HepG2 (cell line): ENCODE data around the gene KRT38. TPM values are rescaled to one million over a fixed set of nuclear protein-coding genes. Genes with fewer than 3 reads are reported as not detected.

Experiments used
- ARNTL ChIP-seq: sonication (generic); formaldehyde crosslinking; IDR thresholded peaks from 2 replicates; pipeline ENCODE4 v1.4.0; 2020; ENCODE audit warnings: mild to moderate bottlenecking, missing genetic modification reagents
- DPF2 ChIP-seq: sonication (generic); formaldehyde crosslinking; IDR thresholded peaks from 2 replicates; pipeline ENCODE4 v1.4.0; 2020; ENCODE audit warnings: mild to moderate bottlenecking, low read depth, missing genetic modification reagents, borderline replicate concordance
- EP300 ChIP-seq, 3 experiments: sonication (generic) in 1 of 3; formaldehyde crosslinking in 1 of 3; IDR thresholded peaks; 2 replicates each; pipeline versions ENCODE4 v1.5.1 to v1.6.1; 2011 to 2020; ENCODE audit warnings: low read depth in 2 of 3, low read length in 2 of 3, borderline replicate concordance in 1 of 3, improper control_type of control experiment in 1 of 3, mild to moderate bottlenecking in 1 of 3, missing genetic modification reagents in 1 of 3, moderate library complexity in 1 of 3
- FOSL2 ChIP-seq: sonication (generic); formaldehyde crosslinking; IDR thresholded peaks from 2 replicates; pipeline ENCODE4 v1.4.0; 2020; ENCODE audit warnings: missing genetic modification reagents
- FOXC1 ChIP-seq: sonication (generic); formaldehyde crosslinking; IDR thresholded peaks from 2 replicates; pipeline ENCODE4 v1.8.0; 2022; ENCODE audit warnings: mild to moderate bottlenecking, missing genetic modification reagents, borderline replicate concordance
- KLF16 ChIP-seq, 2 experiments: sonication (generic) in 1 of 2; formaldehyde crosslinking in 1 of 2; IDR thresholded peaks; 2 replicates each; pipeline versions ENCODE4 v1.6.1 to v1.8.0; 2016 to 2023; ENCODE audit warnings: missing genetic modification reagents in 2 of 2, missing compliant biosample characterization in 1 of 2
- MBNL3 ChIP-seq: fragments of 250-450 bp; sonication (Bioruptor Pico); conservative IDR thresholded peaks from 2 replicates; pipeline ENCODE4 v1.8.0; 2022; ENCODE audit warnings: mild to moderate bottlenecking, inconsistent platforms
- NCOA2 ChIP-seq: sonication (generic); formaldehyde crosslinking; IDR thresholded peaks from 2 replicates; pipeline ENCODE4 v1.8.0; 2022; ENCODE audit warnings: inconsistent platforms
- NCOR1 ChIP-seq: fragments of 200-600 bp; sonication (generic); IDR thresholded peaks from 2 replicates; pipeline ENCODE4 v1.7.0; 2017; ENCODE audit warnings: antibody characterized with exemption, low read length, borderline replicate concordance
- NFATC3 ChIP-seq: sonication (generic); formaldehyde crosslinking; IDR thresholded peaks from 2 replicates; pipeline ENCODE4 v1.5.1; 2020; ENCODE audit warnings: mild to moderate bottlenecking, missing genetic modification reagents
- NFKB2 ChIP-seq: sonication (generic); formaldehyde crosslinking; IDR thresholded peaks from 2 replicates; pipeline ENCODE4 v1.4.0; 2020; ENCODE audit warnings: missing genetic modification reagents, borderline replicate concordance
- NFRKB ChIP-seq: fragments of 450-650 bp; IDR thresholded peaks from 2 replicates; pipeline ENCODE4 v1.6.1; 2017
- PRMT3 ChIP-seq: sonication (generic); formaldehyde crosslinking; IDR thresholded peaks from 2 replicates; pipeline ENCODE4 v1.8.1; 2022; ENCODE audit warnings: low read depth, mild to moderate bottlenecking, moderate library complexity, missing genetic modification reagents, borderline replicate concordance
- PTBP1 ChIP-seq: fragments of 200-400 bp; formaldehyde crosslinking; IDR thresholded peaks from 2 replicates; pipeline ENCODE4 v1.6.1; 2018; ENCODE audit warnings: low read length, low read depth; ENCODE audit not compliant: poor library complexity, severe bottlenecking
- SAP130 ChIP-seq: IDR thresholded peaks from 2 replicates; pipeline ENCODE4 v1.6.1; 2016; ENCODE audit warnings: low read depth
- ZMYM4 ChIP-seq: sonication (generic); formaldehyde crosslinking; IDR thresholded peaks from 2 replicates; pipeline ENCODE4 v1.8.1; 2023; ENCODE audit warnings: mild to moderate bottlenecking, missing genetic modification reagents
- ZNF124 ChIP-seq: sonication (generic); formaldehyde crosslinking; IDR thresholded peaks from 2 replicates; pipeline ENCODE4 v1.4.0; 2020; ENCODE audit warnings: missing genetic modification reagents
- ZNF263 ChIP-seq: sonication (generic); formaldehyde crosslinking; IDR thresholded peaks from 2 replicates; pipeline ENCODE4 v1.4.0; 2020; ENCODE audit warnings: missing genetic modification reagents
- ZNF670 ChIP-seq: sonication (generic); formaldehyde crosslinking; IDR thresholded peaks from 2 replicates; pipeline ENCODE4 v1.8.0; 2022; ENCODE audit warnings: mild to moderate bottlenecking, missing genetic modification reagents, borderline replicate concordance
- ZNF781 ChIP-seq: sonication (generic); formaldehyde crosslinking; IDR thresholded peaks from 2 replicates; pipeline ENCODE4 v1.5.1; 2020; ENCODE audit warnings: borderline replicate concordance, mild to moderate bottlenecking, missing genetic modification reagents; ENCODE audit errors: not compliant biosample characterization
- ZNF879 ChIP-seq: sonication (generic); formaldehyde crosslinking; IDR thresholded peaks from 2 replicates; pipeline ENCODE4 v1.8.1; 2023; ENCODE audit warnings: missing genetic modification reagents
- polyA plus RNA-seq, 8 experiments: library from polyadenylated mRNA; depleted of rRNA in 3 of 8; stranded (reverse) in 7 of 8; unstranded in 1 of 8; fragments of >200 nt; fragmentation: Illumina TruSeq in 4 of 8; extraction: Trizol in 4 of 8; gene quantifications; 2 replicates each; pipeline versions ENCODE4 v1.2.1 to v1.2.3, GENCODE V29; 2011 to 2016; ENCODE audit warnings: low read depth in 4 of 8, missing spikeins in 1 of 8, mixed read lengths in 1 of 8; ENCODE audit not compliant: insufficient read depth in 1 of 8
- total RNA-seq, 5 experiments: library from RNA; depleted of rRNA; stranded (reverse); fragments of >200 nt; fragmentation: Illumina TruSeq; extraction: Trizol; gene quantifications; 2 replicates each; pipeline ENCODE4 v1.2.3, GENCODE V29; 2016; ENCODE audit warnings: low read depth in 1 of 5
- TF ChIP-seq, protein P1 (sequence below): sonication (generic); formaldehyde crosslinking; IDR thresholded peaks from 2 replicates; pipeline ENCODE4 v1.4.0; 2020; ENCODE audit warnings: missing genetic modification reagents
- TF ChIP-seq, protein P2 (sequence below): sonication (generic); formaldehyde crosslinking; IDR thresholded peaks from 2 replicates; pipeline ENCODE4 v1.8.1; 2023; ENCODE audit warnings: mild to moderate bottlenecking, missing genetic modification reagents, borderline replicate concordance
- TF ChIP-seq, protein P3 (sequence below): IDR thresholded peaks from 2 replicates; pipeline ENCODE4 v1.6.1; 2016; ENCODE audit warnings: mild to moderate bottlenecking, missing biosample characterization, missing genetic modification reagents
- TF ChIP-seq, protein P4 (sequence below): sonication (generic); formaldehyde crosslinking; IDR thresholded peaks from 2 replicates; pipeline ENCODE4 v1.5.1; 2020; ENCODE audit warnings: missing genetic modification reagents, mild to moderate bottlenecking, borderline replicate concordance

Gene KRT38
- total and polyA plus RNA-seq, 2 of the 13 experiments (the other 11 are each of a cell fraction or from before 2014, with no cell fraction given) = not detected

DNA sequence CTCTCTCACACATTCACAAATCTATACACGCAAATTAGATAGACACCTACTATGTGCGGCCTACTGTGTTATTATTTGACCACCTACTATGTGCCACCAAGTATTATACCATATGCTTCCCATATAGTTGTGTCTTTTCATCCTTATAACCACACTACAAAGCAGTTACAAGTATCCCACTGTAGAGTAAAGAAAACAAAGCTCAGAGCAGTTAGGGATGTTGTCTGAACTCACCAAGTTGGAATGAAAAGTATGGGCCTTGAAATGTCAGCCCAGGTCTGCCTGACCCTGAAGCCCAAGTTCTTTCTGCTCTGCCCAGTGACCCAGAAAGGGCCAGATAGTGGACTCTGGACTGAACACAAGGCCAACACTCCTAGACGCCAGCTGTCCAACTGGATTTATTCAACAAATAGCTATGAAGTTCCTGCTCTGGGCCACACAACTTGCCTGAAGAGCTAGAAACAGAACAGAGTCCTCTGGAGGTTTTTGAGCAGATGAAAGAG is 24.9 kb downstream of the KRT38 start (continued):
- peak; percentile 65 for TF ChIP-seq SAP130 (CRISPR knock-in tag)
- TF ChIP-seq NCOR1 = peak; percentile 73; the same call in 1 of the 2 replicates
- peak in 1 of 2 experiments; percentile 41; a peak in 1 of 4 replicates for TF ChIP-seq KLF16 (CRISPR knock-in tag; IDR thresholded peaks at IDR 0.05)
- no peak for TF ChIP-seq MBNL3
- TF ChIP-seq NFRKB = no peak
- TF ChIP-seq, protein P1, sequence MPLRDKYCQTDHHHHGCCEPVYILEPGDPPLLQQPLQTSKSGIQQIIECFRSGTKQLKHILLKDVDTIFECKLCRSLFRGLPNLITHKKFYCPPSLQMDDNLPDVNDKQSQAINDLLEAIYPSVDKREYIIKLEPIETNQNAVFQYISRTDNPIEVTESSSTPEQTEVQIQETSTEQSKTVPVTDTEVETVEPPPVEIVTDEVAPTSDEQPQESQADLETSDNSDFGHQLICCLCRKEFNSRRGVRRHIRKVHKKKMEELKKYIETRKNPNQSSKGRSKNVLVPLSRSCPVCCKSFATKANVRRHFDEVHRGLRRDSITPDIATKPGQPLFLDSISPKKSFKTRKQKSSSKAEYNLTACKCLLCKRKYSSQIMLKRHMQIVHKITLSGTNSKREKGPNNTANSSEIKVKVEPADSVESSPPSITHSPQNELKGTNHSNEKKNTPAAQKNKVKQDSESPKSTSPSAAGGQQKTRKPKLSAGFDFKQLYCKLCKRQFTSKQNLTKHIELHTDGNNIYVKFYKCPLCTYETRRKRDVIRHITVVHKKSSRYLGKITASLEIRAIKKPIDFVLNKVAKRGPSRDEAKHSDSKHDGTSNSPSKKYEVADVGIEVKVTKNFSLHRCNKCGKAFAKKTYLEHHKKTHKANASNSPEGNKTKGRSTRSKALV = no peak
- TF ChIP-seq DPF2 (CRISPR knock-in tag) = peak; percentile 37; the same call in 1 of the 2 replicates
- peak; percentile 78 for TF ChIP-seq FOSL2 (CRISPR knock-in tag)
- TF ChIP-seq, protein P2, sequence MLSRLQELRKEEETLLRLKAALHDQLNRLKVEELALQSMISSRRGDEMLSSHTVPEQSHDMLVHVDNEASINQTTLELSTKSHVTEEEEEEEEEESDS (CRISPR knock-in tag) = no peak
- TF ChIP-seq NCOA2 (CRISPR knock-in tag) = peak; percentile 69
- no peak for TF ChIP-seq PTBP1
- TF ChIP-seq FOXC1 (CRISPR knock-in tag) = no peak
- no peak for TF ChIP-seq ZNF781
- TF ChIP-seq ZNF263 = no peak
- TF ChIP-seq PRMT3 (CRISPR knock-in tag) = no peak
- TF ChIP-seq NFKB2 (CRISPR knock-in tag) = no peak
- no peak for TF ChIP-seq ARNTL
- no peak for TF ChIP-seq ZNF879 (CRISPR knock-in tag)
- peak; percentile 24 to 85; a peak in 3 of 4 replicates for TF ChIP-seq EP300 (IDR thresholded peaks at IDR 0.05; ENCODE audit: low read depth in 2 of 2, low read length in 2 of 2)
- peak; percentile 66; the same call in 1 of the 2 replicates for TF ChIP-seq EP300 (CRISPR knock-in tag; IDR thresholded peaks at IDR 0.05; ENCODE audit: borderline replicate concordance)
- TF ChIP-seq, protein P3, sequence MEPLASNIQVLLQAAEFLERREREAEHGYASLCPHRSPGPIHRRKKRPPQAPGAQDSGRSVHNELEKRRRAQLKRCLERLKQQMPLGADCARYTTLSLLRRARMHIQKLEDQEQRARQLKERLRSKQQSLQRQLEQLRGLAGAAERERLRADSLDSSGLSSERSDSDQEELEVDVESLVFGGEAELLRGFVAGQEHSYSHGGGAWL (CRISPR knock-in tag) = no peak
- TF ChIP-seq, protein P4, sequence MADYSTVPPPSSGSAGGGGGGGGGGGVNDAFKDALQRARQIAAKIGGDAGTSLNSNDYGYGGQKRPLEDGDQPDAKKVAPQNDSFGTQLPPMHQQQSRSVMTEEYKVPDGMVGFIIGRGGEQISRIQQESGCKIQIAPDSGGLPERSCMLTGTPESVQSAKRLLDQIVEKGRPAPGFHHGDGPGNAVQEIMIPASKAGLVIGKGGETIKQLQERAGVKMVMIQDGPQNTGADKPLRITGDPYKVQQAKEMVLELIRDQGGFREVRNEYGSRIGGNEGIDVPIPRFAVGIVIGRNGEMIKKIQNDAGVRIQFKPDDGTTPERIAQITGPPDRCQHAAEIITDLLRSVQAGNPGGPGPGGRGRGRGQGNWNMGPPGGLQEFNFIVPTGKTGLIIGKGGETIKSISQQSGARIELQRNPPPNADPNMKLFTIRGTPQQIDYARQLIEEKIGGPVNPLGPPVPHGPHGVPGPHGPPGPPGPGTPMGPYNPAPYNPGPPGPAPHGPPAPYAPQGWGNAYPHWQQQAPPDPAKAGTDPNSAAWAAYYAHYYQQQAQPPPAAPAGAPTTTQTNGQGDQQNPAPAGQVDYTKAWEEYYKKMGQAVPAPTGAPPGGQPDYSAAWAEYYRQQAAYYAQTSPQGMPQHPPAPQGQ (CRISPR knock-in tag) = no peak
- no peak for TF ChIP-seq NFATC3 (CRISPR knock-in tag)
- peak; percentile 43; the same call in 1 of the 2 replicates for TF ChIP-seq ZMYM4 (CRISPR knock-in tag)
- TF ChIP-seq ZNF670 (CRISPR knock-in tag) = 0 out of 2 replicates have a peak, but pooled peaks have one; percentile 29
- TF ChIP-seq ZNF124 (CRISPR knock-in tag) = no peak
